GM21367 (cell line): ENCODE results near the gene TM6SF1.
"Not testable (repeated sequence)": the region's sequence is repeated elsewhere in the genome, so short reads cannot be mapped to it uniquely, and the experiment has no call there.

ENCODE experiments used
- ATAC-seq: cut with Tn5 transposase; IDR thresholded peaks from one replicate; pipeline ENCODE4 v1.9.1; 2021; ENCODE audit not compliant: unreplicated experiment

TM6SF1 gene

GRCh38 chr15:83115410-83115809 is 8.0 kb downstream of the TM6SF1 start:
- no peak for ATAC-seq

- peak; percentile 60 for ATAC-seq
Observed at GRCh38 chr15:83115831-83116565, 8.6 kb downstream of the TM6SF1 start.

DNA sequence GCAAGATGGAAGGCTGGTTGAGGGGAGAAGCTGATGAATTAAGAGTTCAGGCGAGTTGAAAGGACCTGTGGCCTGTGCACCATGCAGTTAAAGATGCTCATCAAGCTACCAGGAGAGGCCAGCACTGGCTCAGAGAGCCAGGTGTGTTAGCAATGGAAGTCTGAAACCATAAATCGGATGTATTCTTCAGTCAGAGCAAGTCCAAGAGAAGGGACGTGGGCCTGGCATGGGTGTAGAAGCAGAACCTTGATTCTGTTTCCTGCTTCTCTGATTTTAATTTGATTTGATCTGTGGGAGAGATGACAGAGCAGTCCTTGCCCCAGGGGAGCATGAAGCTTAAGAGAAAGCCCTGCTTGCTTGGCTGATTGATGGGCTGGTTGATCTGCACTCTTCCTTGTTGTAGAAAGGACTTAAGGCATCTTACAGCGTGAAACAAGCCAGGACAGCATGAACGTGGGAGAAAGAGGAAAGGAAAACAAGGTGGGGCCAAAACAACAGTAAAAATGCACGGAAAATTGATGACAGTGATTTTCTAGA is 10.9 kb downstream of the TM6SF1 start:
- ATAC-seq: no peak

- no peak for ATAC-seq
Observed at GRCh38 chr15:83118968-83119367, 11.5 kb downstream of the TM6SF1 start.

GRCh38 chr15:83119968-83120581 is 12.6 kb downstream of the TM6SF1 start:
- ATAC-seq: no peak

GRCh38 chr15:83123529-83123928 is 16.1 kb downstream of the TM6SF1 start:
- ATAC-seq: no peak

GRCh38 chr15:83127547-83128150 is 20.2 kb downstream of the TM6SF1 start:
- ATAC-seq: no peak

- ATAC-seq: no peak
Observed at GRCh38 chr15:83129791-83130190, 22.3 kb downstream of the TM6SF1 start.

DNA sequence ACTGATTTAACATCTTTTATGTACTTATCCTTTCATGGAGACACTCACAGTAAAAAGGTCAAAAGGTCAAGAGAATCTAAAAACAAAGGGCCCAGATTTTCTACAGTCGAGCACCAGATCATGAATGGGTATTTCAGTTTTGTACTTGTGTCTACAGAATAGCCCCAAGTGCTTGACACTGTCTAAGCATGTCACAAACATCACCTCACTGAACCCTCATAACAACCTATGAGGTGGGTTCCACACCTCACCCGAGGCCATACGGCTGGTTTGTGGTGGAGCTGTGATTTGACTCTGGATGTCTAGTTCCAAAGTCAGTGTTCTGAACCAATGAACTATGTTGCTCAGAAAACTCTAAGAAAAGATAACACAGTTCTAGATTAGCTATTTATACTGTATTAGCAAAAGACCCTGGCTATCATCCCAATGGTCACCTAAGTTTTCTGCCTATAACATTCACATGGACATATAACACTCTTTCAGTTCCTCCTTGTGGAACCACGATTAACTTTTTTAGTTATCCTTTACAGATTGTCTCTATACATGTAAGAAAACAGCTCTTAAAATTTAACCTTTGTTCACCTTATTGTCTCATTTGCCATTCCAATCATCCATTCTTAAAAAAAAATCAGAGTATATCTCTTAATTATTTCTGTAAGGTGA is 25.5 kb downstream of the TM6SF1 start:
- no peak for ATAC-seq

DNA sequence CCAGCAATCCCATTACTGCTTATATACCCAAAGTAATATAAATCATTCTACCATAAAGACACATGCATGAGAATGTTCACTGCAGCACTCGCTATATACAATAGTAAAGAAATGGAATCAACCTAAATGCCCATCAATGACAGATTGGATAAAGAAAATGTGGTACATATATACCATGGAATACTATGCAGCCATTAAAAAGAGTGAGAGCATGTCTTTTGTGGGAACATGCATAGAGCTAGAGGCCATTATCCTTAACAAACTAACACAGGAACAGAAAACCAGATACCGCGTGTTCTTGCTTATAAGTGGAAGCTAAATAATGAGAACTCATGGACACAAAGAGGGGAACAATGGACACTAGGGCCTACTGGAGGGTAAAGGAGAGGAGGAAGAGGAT is 34.7 kb downstream of the TM6SF1 start:
- ATAC-seq: not testable (repeated sequence)

GRCh38 chr15:83144771-83145170 is 37.3 kb downstream of the TM6SF1 start:
- ATAC-seq: no peak

- no peak for ATAC-seq
Observed at GRCh38 chr15:83153288-83153687, 45.8 kb downstream of the TM6SF1 start.

- ATAC-seq: no peak
Observed at GRCh38 chr15:83155942-83156341, 48.5 kb downstream of the TM6SF1 start.

- ATAC-seq: no peak
Observed at GRCh38 chr15:83158393-83158792, 50.9 kb downstream of the TM6SF1 start.

DNA sequence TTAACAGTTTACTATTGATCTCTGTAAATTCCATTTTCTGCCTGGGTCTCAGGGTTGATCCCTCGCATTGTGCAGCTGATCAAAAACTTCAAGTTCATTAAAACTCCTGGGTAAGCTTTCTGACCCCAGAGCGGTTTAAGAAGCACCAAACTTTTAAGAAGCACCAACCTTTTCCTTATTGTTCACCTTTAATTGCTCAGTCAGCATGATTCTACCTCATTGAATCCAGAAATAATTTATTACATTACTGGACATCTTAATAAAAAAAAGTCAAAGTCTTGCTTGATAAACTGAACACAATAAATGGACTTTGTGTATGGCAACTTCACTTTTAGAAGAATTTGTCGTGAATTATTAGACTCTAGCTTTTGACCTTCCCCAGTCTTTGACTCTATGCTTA is 53.3 kb downstream of the TM6SF1 start:
- ATAC-seq: no peak

DNA sequence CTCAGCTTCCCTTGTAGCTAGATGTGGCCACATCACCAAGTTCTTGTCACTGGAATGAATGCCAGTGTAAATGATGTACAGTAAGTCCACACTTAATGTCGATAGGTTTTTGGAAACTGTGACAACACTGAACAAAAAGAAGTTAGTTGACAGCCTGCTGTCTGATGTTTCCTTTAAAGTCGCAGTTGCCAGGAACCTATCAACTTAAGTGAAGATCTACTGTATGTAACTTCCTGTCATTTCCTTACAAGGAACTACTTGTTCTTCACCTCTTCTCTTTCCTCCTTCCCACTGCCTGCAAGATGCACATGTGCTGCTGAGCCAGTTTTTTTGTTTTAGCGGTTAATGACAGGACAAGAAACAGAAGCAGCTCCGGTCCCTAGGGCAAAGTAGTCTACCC is 55.6 kb downstream of the TM6SF1 start:
- no peak for ATAC-seq

DNA sequence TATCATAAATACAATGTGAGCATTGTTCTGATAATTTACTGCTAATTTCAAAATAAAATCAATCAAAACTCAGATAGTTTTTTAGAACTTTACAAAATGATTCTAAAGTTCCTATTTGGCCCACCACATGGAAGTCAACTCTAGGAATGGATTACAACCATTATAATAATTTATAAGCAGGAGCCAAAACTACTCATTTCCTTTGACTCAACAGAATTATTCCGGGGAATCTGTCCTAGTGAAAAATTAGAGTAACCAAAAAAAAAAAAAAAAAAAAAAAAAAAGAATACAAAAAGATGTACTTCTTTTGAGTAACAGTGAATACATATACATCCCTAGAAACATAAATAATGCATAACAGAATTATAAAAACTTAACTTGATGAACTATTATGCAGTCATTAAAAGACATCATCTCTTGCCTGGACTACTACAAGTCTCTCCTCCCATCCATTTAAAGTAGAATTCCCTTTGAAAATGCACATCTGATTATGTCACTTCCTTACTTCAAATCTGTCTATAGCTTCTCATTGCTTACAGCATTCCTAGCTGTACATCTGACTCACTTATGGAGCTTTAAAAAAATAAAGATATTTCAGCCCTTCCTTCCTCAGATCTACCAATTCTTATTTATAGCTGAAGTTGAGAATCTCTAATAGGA is 56.8 kb downstream of the TM6SF1 start:
- ATAC-seq: no peak

DNA sequence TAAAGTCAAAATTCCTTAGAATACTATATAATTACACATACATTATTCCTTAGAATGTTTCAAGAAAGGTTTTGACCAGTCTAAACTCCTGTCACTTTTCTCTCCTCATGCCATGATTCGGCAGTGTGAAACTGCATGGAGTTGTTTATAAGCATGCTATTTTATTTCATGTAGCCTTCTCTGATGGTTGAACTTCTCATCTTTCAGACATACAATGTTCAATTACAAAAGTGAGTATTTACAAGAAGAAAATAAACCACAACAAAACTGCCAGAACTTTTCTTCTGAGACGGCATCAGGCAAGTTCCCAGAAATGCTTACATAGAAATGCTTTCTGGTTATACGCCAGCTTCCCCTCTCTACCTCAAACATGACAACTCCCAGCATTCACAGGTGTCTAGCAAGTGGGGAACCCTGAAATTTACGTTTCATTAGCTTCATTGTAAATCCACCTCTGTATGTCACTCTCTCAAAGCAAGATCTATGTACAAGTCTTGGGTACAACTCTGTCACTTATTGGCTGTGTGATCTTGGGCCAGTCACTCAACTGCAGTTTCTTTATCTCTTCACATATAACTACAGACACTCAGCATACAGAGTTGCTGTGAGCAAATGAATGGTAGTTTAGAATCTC is 57.4 kb downstream of the TM6SF1 start:
- no peak for ATAC-seq

DNA sequence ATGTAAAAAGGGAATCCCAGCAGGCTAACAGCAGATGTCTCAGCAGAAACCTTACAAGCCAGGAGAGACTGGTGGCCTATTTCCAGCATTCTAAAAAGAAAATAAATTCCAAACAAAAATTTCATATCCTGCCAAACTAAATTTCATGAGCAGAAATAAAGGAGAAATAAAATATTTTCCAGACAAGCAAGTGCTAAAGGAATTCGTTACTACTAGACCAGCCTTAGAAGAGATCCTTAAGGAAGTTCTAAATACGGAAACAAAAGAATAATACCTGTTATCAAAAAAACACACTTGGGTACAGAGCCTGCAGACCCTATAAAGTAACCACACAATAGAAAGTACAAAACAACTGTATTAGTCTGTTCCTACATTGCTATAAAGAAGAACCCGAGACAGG is 58.8 kb downstream of the TM6SF1 start:
- ATAC-seq: no peak

DNA sequence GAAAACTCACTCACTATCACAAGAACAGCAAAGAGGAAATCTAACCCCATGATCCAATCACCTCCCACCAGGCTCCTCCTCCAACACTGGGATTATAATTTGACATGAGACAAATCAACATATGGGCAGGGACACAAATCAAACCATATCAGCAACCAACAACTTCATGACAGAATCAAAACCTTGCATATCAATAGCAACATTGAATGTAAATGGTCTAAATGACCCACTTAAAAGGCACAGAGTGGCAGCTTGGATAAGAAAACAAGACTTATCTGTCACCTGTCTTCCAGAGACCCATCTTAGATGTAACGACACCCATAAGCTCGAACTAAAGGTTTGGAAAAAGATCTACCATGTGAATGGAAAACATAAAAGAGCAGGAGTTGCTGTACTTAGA is 59.4 kb downstream of the TM6SF1 start:
- ATAC-seq: no peak

GRCh38 chr15:83169576-83169975 is 62.1 kb downstream of the TM6SF1 start:
- not testable (repeated sequence) for ATAC-seq
